OCI-LY7 (cell line): ENCODE results near the gene IQGAP3.

Experiments
- CTCF ChIP-seq: fragments of 200-600 bp; sonication (generic); conservative IDR thresholded peaks from 2 replicates; pipeline ENCODE4 v1.5.1; 2014; ENCODE audit warnings: mild to moderate bottlenecking, antibody characterized with exemption, low read length, moderate library complexity, mixed read lengths
- EZH2phosphoT487 ChIP-seq: fragments of 200-600 bp; sonication (generic); IDR thresholded peaks from 2 replicates; pipeline ENCODE4 v1.6.1; 2018; ENCODE audit warnings: low read depth, borderline replicate concordance, mild to moderate bottlenecking, mixed run types, antibody characterized with exemption, low read length, moderate library complexity, mixed read lengths

- TF ChIP-seq CTCF = no peak
- no peak for TF ChIP-seq EZH2phosphoT487
Measured at GRCh38 chr1:156530006-156530405, 42.4 kb downstream of the IQGAP3 start.
